HL-60/S4 treated with retinoic acid at 250 ng/mL for 4 days and 3 days (cell line): ENCODE measurements around the gene CCDC184.

Experiments
- in situ Hi-C: fragments of 300-500 bp; cut with MboI; formaldehyde crosslinking; loops from 2 replicates; pipeline ENCODE4 v1.7.0; 2022; ENCODE audit warnings: low sequenced_read_pairs

The CCDC184 gene

DNA sequence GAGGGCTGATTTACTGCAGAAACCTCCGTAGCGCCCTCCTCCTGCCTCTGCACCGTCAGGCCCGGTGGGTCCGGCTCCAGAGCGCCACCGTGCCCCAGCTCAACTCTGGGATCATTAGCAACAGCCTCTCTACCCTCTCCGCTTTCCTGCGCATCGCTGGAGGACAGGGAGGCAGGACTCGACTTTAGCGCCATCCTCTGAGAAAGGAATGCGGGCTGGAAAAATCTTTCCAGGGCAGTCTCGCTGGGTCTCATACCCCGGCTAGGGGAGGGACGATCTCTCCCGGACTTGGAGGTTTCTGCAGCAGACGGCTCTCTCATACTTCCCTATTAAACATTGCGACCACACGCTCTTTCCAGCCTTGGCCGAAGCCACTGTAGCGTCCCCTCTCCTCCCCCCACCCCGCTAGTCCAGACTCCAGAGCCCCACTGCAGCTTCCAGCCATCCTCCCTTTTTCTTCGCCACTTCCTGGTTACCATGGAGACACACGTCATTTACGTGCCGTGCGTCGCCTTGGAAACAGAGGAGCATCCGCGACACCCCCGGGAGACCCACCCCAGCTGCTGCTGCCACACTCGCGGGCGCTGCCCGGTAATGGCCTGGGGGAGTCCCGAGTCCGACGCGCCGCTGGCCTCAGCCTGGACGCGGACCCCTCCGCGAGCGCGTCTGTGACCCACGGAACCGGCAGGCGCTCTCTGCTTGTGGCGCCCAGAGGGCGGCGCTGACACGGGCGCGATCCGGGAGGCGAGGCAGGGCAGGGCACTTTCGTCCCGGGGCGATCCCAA, at the start of gene CCDC184:
CCDC184 (plus strand) TSS at position 554 of the 785 bp plus-strand sequence. CDS start 479 bp downstream, outside the sequence.
- in situ Hi-C loops, result no loop called here

DNA sequence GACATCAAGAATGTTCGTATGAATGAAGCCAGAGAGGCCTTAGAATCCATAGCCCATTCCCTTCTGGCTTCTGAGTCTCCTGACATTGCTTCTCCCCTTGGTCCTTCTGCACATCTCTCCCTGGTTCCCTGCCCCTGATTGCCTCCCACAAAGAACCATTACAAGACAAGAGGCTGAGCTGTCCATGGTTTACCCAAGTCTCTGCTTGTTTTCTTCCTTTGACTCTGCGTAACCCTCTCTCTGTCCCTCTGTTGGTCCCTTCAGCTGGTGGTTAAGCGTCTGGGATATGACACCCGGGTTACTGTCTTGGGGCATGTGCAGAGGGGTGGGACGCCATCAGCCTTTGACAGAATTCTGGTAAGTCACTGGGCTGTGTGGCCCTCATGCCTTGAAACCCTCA, 48.4 kb upstream of the CCDC184 start:
- in situ Hi-C loops, result no loop called here

GRCh38 chr12:48142818-48143674, 40.4 kb upstream of the CCDC184 start:
- in situ Hi-C loops, result no loop called here

DNA sequence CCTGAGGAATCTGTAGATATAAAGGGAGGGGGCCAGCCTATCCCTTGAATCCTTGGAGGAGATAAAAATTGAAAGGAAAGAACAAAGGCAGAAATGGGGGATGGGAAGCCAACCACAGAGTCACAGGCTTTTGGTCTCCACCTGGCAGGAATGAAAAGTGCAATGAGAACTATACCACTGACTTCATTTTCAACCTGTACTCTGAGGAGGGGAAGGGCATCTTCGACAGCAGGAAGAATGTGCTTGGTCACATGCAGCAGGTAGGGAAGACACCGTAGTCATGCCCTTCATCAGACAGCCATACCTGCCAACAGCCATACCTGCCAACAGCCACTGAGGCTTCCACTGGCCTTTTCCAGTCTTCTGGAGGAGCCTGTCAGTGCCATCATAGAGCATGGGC, 39.5 kb upstream of the CCDC184 start:
- in situ Hi-C loops, result no loop called here

- in situ Hi-C loops, result no loop called here
These were observed 37.5 kb upstream of the CCDC184 start for GRCh38 chr12:48145981-48146380.

DNA sequence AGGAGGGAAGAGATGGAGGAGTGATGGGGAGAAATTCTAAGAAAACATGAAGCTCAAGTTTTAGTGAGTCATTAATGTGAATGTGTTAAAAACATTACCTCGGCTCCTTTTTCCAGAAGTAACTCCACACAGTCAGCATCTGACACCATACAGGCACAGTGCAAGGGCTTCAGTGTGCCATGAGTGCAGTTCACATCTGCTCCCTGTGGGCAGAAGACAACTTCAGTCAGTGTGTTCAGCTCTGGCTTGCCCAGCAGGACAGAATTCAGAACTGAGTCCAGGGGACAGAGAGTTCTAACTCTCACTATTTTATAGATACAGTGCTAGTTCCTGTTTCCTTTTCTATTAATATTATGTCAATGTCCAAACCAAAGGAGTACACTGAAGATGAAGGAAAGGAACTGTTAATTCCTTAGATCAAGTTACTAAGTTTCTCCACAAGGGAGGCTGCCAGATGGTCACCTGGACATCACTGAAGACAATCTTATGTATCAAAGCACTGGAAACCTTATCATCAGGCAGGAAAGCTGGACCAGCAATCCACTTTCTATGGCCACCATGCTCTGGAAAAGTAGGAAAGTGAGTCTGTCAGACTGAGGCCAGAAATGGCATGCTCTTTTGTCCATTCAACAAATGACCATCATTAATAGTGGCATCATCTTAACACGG, 32.2 kb upstream of the CCDC184 start:
- in situ Hi-C loops, result loop anchor here (25.0 kb wide), 1 partner anchor 414 kb away; the partner anchor contains the start of gene ENDOU

DNA sequence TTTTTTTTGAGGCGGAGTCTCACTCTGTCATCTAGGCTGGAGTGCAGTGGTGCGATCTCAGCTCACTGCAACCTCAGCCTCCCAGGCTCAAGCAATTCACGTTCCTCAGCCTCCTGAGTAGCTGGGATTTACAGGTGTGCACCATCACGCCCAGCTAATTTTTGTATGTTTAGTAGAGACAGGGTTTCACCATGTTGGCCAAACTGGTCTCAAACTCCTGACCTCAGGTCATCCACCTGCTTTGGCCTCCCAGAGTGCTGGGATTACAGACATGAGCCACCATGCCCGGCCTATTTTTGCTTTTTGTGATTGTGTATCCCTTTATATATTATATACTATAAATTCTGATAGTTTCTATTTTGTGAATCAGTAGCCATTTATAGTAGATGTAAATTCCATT, 27.7 kb upstream of the CCDC184 start:
- in situ Hi-C loops, result loop anchor here (25.0 kb wide), 1 partner anchor 418 kb away; the partner anchor contains the start of gene ENDOU

DNA sequence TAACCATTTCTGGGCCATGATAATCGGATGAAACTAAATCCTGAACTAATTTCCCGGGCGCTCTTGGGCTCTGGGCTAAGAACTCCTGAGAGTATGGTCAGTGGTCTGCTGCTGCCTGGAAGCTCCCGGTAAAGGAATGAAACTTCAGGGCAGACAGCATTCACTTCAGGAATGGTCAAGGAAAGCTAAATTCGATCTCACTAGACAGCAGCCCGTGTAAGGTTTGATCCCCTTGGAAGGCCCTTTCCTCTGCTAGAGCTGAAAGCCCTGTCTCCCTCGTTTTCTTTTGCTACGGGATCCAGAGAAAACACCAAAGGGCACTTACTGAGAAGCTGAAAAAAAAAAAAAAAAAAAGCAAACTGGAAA, 26.8 kb upstream of the CCDC184 start:
- in situ Hi-C loops, result loop anchor here (25.0 kb wide), 1 partner anchor 419 kb away; the partner anchor contains the start of gene ENDOU

GRCh38 chr12:48157018-48157888, 26.2 kb upstream of the CCDC184 start, which contains the start of gene ASB8:
Gene ASB8, minus strand, starts transcription at chr12:48157515. Its CDS starts 4,019 bp downstream, at chr12:48153496.
- in situ Hi-C loops, result loop anchor here (25.0 kb wide), 1 partner anchor 420 kb away; the partner anchor contains the start of gene ENDOU

GRCh38 chr12:48157889-48158370, 25.5 kb upstream of the CCDC184 start:
- in situ Hi-C loops, result loop anchor here (25.0 kb wide), 1 partner anchor 421 kb away; the partner anchor contains the start of gene ENDOU

DNA sequence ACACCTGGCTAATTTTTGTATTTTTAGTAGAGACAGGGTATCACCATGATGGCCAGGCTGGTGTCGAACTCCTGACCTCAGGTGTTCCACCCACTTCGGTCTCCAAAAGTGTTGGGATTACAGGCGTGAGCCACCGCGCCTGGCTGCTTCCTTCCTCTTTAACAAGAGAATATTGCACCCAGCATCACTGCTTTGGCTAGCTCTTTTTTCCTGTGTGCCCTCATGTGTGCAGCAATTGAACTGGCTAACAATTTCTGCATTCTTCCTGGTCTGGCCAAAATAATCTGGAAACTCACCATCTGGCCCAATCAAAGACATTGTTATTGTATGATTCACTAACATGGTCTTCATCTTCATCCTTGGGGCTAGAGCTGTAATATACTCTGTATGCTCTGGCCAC, 23.4 kb upstream of the CCDC184 start:
- in situ Hi-C loops, result loop anchor here (25.0 kb wide), 1 partner anchor 423 kb away; the partner anchor contains the start of gene ENDOU

DNA sequence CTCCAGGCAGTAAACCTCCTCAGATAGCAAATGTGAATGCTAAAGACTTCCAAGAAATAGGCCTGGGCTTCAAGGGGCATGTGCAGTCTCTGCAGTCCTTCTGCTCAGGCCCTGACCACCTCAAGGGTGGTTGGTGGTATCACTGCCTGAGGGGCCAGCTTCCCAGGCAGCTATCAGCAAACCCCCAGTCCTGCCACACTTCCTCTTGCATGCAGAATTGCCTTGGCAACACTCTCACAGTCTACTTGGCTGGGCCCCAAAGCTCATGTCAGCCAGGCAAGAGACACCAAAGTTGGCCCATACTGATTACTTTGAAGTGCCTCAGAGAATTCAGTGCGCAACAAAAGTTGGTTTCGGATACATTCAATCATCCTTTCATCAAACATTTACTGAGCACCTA, 22.6 kb upstream of the CCDC184 start:
- in situ Hi-C loops, result loop anchor here (25.0 kb wide), 1 partner anchor 424 kb away; the partner anchor contains the start of gene ENDOU

DNA sequence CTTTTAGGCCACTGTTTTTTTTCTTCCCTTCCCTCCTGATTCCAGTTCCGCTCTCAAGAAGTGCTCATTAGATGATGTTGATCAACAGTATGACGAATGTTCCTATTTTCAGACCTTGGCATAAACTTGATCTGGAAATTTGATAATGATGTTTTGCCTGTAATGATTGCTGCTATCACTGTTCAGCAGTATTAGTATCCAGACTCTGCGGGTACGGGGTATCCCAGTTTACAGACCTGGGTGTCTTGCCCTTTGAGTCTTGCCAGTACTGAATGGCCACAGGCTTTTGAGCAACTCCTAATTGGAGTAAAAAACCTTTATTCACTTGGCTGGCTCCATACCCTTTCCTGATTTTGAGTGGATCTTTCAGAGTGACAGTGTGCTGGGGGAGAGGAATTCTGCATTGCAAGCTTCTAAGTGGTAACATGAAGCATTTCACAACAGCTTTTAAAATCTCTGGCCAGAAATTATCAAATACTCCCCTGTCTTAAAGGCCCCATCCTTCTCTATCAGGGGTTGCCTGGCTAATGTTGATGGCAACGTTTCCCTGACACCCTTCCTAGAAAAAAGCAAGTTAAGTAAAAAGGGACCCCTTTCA, 20.2 kb upstream of the CCDC184 start:
- in situ Hi-C loops, result loop anchor here (25.0 kb wide), 1 partner anchor 426 kb away; the partner anchor contains the start of gene ENDOU

DNA sequence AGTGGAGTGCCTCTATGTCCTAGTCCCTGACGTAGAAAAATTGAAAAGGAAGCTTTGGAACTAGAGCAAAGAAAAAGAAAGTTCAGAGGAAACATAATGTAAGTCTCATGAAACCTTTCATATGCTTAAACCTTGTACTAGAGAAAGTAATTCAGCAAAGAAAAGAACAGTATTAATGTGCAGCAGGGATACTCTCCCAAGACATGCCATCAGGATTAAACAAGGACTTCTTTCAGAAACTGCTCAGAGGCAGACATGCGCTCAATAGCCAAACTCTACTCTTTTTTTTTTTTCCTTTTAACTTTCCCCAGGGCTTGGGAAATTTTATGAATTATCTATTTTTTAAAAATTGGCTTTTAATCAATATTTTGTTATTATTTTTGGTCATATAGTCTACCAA, 19.0 kb upstream of the CCDC184 start:
- in situ Hi-C loops, result loop anchor here (25.0 kb wide), 1 partner anchor 427 kb away; the partner anchor contains the start of gene ENDOU

DNA sequence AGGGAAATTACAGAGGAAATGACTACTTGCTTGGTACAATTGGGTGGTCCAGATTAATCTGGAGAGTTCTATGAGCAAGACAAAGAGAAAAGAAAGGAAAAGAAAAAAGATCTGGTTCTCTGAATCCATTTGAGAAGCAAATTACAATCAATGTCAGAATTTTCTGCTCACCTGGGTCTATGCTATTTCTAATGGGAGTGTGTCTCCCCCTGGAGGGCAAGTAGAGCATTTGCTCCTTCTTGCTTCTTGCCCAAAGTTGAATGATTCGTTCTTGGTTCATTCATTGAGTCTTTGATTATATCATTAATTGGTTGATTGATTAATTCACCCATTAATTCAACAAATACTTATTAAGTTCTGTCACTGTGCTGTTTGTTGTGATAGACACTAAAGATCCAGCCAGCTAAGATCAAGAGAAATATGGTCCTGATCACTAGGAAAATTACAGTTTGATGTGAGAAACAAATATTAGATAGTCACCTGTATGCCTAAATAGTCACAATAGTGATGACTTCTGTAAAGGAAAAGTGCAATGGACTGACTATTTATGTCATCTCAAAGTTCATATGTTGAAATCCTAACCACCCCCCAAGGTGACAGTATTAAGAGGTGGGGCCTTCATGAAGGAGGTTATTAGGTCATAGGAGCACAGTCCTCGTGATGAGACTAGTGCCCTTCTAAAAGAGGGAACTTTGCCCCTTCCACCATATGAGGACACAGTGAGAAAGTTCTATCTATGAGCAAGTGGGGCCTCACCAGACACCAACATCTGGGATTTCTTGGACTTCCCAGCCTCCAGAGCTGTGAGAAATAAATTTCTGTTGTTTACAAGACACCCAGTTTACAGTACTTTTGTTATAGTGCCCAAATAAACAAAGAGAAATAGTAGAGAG, 18.1 kb upstream of the CCDC184 start:
- in situ Hi-C loops, result loop anchor here (25.0 kb wide), 1 partner anchor 428 kb away; the partner anchor contains the start of gene ENDOU

DNA sequence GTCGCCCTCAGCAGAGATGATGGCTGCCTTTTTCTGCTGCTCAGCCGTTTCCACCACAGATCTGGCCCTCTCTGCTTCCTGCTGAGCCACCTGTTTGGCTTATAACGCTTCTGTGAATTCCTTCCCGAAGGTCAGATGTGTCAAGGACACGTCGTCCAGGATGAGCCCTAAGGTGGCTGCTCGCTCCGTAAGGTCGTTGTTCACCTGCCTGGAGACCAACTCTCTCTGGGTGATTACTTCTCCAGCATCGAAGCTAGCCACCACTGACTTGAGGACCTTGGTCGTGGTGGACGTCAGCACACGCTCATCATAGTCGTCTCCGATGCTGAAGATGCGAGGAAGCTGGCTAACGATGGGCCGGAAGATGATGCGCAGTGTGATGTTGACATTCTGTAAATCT, 14.4 kb upstream of the CCDC184 start:
- in situ Hi-C loops, result loop anchor here (25.0 kb wide), 1 partner anchor 432 kb away; the partner anchor contains the start of gene ENDOU

GRCh38 chr12:48175613-48176416, 7.6 kb upstream of the CCDC184 start:
- in situ Hi-C loops, result no loop called here
